COR-L47 (cell line): ENCODE data around the gene RPL6.
"Not testable (repeated sequence)": the region's sequence is repeated elsewhere in the genome, so short reads cannot be mapped to it uniquely, and the experiment has no call there.

Source experiments
- DNase-seq: peaks from one replicate; lab custom pipeline; 2025; lab: John Stamatoyannopoulos, UW

Gene RPL6

DNA sequence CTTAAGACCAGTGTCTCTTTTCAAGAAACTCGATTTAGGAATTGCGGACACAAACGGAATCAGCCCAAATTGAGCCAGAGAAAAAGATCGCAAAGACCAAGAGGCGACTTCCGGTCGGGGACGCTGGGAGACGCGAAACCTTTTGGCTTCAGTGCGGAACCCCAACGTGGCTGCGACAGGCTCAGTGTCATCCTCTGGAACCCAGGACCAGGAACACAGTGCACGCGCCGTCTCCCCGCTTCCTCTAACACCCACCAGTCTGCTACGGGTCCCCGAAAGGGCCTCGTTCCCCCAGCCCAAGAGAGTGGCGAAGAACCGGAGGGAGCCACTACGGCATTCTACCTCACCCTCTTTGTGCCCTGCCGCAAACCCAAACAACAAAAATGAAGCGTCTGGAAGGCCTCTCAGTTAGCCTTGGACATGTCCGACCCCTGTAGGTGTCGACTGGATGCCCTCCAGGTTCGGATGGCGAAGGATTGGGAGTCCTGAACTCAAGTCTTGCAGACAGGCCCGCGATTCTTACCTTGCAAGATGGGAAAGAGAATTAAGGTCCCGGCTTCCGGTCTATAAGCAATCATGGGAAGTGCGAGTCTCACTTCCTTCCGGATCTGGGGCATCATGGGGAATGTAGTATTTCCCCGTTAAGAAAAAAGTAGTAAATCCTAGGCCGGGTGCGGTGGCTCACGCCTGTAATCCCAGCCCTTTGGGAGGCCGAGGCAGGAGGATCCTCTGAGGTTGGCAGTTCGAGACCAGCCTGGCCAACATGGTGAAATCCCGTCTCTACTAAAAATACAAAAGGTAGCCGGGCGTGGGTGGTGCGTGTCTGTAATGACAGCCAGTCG, at the start of gene RPL6:
Gene RPL6, minus strand, starts transcription at position 542 of the 842 bp plus-strand sequence. CDS start 949 bp downstream, outside the sequence.
- peak; percentile 91 for DNase-seq

DNA sequence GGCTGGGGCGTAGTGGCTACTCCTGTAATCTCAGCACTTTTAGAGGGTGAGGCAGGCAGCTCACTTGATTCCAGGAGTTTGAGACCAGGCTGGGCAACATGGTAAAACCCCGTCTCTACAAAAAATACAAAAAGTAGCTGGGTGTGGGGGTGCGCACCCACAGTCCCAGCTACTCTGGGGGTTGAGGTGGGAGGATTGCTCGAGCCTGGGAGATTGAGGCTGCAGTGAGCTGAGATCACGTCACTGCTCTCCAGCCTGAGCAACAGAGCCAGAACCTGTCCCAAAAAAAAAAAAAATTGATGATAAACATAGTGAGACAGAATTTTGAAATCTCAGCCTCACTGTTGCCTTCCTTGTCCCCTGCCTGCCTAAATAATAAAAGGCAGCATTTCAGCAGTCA, 49.3 kb upstream of the RPL6 start:
- no peak for DNase-seq

- no peak for DNase-seq
Observed at GRCh38 chr12:112458330-112458729, 48.9 kb upstream of the RPL6 start.

DNA sequence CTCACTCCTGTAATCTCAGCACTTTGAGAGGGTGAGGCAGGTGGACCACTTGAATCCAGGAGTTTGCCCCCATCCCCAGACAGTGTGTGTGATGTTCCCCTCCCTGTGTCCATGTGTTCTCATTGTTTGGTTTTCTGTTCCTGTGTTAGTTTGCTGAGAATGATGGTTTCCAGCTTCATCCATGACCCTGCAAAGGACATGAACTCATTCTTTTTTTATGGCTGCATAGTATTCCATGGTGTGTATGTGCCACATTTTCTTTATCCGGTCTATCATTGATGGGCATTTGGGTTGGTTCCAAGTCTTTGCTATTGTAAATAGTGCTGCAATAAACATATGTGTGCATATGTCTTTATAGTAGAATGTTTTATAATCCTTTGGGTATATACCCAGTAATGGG, 47.7 kb upstream of the RPL6 start:
- DNase-seq = not testable (repeated sequence)

DNA sequence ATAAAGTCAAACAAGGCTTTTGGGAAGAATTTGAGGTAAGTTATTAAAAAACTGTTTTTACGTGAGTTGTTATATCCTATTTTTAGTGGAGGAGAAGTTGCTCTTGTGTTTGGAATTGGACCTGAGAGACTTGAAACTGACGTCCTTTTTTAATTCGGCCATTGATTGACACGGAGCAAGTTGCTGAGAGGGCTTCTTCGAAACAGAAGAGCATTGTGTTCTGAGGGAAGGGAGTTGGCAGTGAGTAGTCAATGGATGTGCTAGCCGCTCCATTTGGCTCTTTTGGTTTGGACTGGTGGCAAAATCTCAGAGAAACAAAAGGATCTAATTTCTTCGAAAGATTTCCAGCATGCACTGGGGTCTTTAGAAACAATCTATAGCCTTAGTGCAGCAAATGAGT, 46.6 kb upstream of the RPL6 start:
- DNase-seq = no peak

DNA sequence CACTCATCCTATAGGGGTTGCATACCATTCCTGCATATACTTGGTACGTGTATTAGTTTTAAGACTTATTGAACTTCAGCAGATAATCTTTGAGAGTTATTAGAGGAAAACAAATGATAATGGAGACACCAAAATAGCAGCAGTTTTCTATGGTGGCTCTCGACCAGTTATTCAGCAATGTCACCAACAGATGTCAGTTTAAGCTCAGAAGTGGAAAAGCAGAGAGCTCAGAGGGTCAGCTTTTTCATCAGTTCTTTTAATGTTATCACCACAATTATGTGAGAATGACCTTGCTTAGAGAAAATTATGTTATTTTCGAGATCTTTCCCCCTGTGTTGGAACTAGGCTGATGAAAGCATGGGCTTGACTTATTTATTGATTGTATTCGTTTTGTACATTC, 41.3 kb upstream of the RPL6 start:
- peak; percentile 9 for DNase-seq

DNA sequence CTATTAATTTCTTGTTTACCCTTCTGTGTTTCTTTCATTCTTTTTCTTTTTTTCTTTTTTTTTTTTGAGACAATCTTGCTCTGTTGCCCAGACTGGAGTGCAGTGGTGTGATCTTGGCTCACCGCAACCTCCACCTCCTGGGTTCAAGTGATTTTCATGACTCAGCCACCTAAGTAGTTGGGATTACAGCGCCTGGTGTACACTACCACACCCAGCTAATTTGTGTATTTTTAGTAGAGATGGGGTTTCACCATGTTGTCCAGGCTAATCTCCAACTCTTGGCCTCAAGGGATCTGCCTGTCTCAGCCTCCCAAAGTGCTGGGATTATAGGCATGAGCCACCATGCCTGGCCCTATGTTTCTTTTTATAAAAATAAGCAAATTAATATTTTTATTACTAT, 38.8 kb upstream of the RPL6 start:
- DNase-seq = not testable (repeated sequence)

DNA sequence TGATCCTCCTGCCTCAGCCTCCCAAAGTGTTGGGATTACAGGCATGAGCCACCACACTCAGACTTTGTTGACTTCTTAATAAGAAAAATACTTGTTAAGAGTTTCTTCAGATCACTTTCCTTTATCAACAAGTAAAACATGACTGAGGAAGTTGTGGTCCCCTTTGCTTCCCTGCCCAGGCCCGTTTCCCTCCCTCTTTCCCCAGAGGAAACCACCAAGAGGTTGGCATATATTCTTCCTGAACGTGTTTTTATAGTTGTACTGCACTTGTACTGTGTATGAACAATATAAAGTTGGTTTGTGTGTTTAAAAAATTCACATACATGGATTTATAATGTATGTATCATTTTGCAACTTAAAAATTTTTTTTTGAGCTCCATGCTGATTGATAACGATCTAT, 37.7 kb upstream of the RPL6 start:
- no peak for DNase-seq

- DNase-seq = no peak
Observed at GRCh38 chr12:112446008-112446725, 36.8 kb upstream of the RPL6 start.

- no peak for DNase-seq
Observed at GRCh38 chr12:112443916-112444315, 34.5 kb upstream of the RPL6 start.

DNA sequence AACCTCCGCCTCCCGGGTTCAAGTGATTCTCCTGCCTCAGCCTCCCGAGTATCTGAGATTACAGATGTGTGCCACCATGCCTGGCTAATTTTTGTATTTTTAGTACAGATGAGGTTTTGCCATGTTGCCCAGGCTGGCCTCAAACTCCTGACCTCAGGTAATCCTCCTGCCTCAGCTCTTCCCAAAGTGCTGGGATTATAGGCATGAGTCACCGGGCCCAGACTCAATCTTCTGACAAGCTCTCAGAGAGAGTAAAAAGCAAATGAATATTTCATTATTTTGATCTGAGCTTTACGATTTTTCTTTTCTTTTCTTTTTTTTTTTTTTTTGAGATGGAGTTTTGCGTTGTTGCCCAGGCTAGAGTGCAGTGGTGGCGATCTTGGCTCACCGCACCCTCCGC, 31.2 kb upstream of the RPL6 start:
- not testable (repeated sequence) for DNase-seq

DNA sequence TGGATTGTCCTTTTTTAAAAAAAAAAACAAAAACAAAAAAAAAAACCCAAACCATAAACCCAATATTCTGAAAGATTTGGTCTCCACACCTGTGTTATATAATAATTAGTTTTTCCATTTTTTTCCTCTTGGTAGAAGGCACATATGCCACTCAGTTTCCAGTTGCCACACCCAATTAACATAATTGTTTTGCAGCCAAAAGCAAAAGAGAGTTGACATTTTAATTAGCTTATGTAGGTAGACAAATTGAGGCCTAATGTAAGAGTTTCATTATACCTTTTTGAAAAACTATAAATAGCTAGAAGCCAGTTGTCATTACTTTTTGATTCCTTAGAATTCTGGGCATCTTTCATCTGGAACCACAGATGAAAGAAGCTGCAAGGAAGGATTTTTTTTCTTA, 30.4 kb upstream of the RPL6 start:
- DNase-seq = peak; percentile 0

GRCh38 chr12:112438645-112439044, 29.2 kb upstream of the RPL6 start:
- not testable (repeated sequence) for DNase-seq

DNA sequence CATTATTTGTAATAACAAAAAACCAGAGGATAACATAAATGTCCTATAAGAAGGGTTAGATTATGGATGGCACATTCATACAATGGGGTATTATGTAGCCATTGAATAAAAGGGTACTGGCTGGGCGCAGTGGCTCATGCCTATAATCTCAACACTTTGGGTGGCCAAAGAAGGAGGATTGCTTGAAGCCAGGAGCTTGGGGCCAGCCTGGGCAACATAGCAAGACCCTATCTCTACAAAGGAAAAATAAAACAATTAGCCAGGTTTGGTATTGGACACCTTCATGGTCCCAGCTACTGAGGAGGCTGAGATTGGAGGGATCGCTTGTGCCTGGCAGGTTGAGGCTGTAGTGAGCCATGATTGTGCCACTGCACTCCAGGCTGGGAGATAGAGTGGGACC, 24.1 kb upstream of the RPL6 start:
- DNase-seq = no peak

DNA sequence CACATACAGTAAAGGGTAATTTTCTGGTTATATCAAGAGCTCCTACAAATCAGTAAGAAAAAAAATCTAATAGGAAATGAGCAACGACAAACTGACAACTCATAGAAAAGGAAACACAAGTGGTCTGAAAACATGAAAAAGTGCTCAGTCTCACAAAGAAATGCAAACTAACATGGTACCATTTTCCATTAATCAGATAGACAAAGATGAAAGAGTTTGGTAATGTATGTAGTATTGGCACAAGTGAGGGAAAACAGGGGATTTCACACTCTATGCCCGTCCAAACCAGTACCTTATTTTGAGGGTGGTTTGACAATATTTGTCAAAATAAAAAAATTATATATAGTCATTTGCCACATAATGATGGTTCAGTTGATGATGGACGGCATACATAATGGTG, 22.6 kb upstream of the RPL6 start:
- DNase-seq = no peak

- no peak for DNase-seq
Observed at GRCh38 chr12:112430929-112431328, 21.5 kb upstream of the RPL6 start.

DNA sequence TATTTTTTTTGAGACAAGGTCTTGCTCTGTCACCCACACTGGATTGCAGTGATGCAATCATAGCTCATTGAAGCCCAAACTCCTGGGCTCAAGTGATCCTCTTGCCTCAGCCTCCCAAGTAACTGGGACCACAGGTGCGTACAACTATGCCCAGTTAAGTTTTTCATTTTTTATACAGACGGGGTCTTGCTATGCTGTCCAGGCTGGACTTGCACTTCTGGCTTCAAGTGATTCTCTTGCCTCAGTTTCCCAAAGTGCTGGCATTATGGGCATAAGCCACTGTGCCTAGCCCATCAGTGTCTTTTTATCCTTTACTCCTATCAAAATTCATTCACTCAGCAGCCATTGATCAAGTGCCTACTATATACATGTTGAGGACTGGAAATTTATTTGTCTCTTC, 18.4 kb upstream of the RPL6 start:
- no peak for DNase-seq

DNA sequence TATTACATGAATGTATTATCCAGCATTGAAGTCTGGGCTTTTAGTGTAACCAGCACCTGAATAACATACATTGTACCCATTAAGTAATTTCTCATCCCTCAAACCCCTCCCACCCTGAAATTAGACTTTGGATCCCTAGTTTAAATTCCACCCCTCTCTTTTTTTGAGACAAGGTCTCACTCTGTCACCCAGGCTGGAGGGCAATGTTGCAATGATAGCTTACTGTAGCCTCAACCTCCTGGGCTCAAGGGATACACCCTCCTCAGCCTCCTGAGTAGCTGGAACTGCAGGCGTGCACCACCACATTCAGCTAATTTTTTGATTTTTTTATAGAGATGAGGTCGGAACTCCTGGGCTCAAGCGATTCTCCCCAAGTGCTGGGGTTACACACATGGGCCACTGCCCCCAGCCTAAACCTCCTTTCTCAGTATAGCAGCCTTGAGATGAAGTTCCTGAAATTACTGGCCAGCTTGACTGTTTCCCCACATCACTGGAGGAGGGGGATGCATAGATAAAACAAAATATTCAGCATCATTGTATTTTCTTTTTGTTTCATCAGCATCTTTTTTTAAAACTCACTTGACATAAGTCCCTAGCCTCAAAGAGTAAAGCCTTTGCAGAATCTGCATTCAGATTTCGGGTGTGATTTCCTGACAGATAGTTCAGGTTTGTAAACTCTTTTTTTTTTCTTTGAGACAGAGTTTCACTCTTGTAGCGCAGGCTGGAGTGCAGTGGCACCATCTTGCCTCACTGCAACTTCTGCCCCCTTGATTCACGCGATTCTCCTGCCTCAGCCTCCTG, 16.4 kb upstream of the RPL6 start:
- no peak for DNase-seq

DNA sequence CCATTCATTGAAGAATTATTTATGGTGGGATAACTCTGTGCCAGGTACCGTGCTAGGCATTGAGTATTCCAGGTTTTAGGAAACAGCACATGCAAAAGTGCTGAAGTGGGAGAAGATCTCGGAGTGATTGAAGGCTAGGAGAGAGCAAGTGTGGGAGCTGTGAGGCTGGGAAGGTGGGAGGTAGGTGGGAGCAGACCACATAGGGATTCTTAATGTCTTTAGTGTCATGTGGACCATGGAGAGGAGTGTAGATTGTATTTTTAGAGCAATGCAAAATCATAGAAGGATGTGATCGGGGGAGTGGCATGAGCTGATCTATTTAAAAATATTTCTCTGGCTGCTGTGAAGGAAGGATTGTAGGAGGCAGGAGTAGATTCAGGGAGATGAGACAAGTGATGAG, 14.7 kb upstream of the RPL6 start:
- DNase-seq = no peak

GRCh38 chr12:112422531-112422930, 13.1 kb upstream of the RPL6 start:
- no peak for DNase-seq

- DNase-seq = no peak
Observed at GRCh38 chr12:112421363-112421762, 12.0 kb upstream of the RPL6 start.

- no peak for DNase-seq
Observed at GRCh38 chr12:112420740-112421139, 11.3 kb upstream of the RPL6 start.
